Amniotic epithelial cell (primary cell): ENCODE measurements around the gene SPRTN.

Experiments used
- DNase-seq: peaks from one replicate; pipeline ENCODE4 v3.0.0-alpha.2; 2010; ENCODE audit warnings: low read depth

The SPRTN gene

DNA sequence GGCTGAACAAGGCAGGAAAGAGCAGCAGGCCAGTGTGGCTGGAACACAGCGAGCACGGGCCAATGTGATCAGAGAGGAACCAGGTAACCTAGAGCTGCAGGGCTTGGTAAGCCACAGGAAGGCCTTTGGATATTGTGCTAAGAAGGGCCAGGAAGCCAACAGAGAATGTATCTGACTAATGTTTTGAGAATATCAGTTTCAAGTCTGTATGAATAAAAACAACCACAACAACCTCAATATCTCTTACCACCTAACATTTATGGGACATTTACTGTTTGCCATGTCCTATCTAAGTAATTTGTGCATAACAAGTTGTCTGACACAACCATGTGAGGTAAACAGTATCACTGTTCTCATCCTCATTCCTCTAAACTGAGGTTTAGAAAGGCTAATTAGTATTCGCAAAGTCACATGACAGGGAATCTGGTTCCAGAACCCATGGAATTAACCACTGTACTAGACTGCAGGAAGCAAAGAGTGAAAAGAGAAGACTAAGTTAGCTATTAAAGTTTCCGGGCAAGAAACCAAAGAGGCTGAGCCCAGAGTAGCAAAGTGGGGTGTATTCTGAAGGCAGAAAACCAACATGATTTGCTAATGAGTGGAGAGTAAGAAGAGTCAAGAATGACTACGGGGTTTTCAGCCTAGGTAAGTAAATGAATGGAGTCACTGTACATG lies 38.9 kb downstream of the SPRTN start:
- no peak for DNase-seq

DNA sequence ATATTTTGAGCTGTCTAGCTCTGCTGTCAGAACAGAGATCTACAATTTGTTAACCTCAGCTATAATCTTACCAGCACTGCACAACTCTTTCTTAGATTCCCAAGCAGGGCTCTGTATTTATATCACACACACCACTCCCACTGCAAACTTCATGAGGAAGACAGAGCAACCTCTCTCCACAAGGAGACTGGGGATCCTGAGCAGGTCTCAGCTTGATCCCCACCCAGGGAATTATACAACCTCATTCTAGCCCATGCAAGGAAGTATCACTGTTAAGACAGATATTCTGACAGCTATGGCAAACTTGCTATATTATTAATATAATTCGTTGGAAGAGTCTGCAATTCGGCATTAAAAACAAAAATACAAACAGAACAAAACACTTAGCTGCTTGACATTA lies 43.6 kb downstream of the SPRTN start:
- DNase-seq: no peak

DNA sequence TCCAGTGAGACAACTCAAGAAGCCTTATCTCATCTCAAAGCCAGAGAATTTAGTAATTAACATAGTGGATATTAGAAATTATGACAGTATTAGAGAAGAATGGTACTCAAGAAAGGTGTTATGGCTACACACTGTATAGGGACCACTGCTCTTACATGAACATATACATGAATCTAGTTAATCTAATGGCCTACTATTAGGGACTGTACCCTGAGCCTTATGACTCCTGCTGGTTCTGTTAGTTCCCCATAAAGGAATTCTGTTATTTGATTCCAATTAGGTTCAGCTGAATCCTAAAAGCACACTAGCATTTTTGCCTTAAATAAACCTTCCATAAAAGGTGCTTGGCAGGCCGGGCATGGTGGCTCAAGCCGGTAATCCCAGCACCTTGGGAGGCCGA lies 44.3 kb downstream of the SPRTN start:
- no peak for DNase-seq

DNA sequence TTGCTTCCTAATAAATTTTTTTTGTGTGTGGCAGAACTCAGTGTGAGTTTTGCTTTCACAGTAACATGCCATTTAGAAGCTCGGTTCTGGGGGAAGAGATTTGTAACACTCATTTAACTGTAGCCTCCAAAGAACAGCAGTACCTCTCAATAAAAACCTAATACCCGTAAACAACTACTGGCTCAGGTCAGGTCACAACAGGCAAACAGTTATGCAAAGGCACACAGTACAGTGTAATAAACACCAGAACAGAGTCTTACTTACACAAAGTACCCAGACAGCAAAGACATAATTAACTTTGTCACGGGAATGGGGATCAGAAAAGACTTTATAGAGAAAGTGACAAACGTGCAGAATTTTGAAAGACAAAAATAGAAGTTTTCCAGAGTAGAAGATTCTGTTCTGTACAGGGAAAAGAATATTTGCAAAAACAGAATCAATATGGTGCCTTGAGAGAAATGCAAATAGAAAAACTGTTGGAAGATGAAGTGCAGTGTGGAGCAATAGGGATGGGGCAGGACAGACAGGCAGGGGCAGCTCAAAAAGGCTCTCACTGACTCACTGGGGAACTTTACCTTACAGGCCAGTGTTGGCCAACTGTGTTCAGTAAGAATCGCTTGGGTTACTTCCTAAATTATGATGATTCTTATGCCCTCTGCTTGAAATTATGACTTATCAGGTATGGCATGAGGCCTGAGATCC lies 45.2 kb downstream of the SPRTN start:
- DNase-seq: no peak

DNA sequence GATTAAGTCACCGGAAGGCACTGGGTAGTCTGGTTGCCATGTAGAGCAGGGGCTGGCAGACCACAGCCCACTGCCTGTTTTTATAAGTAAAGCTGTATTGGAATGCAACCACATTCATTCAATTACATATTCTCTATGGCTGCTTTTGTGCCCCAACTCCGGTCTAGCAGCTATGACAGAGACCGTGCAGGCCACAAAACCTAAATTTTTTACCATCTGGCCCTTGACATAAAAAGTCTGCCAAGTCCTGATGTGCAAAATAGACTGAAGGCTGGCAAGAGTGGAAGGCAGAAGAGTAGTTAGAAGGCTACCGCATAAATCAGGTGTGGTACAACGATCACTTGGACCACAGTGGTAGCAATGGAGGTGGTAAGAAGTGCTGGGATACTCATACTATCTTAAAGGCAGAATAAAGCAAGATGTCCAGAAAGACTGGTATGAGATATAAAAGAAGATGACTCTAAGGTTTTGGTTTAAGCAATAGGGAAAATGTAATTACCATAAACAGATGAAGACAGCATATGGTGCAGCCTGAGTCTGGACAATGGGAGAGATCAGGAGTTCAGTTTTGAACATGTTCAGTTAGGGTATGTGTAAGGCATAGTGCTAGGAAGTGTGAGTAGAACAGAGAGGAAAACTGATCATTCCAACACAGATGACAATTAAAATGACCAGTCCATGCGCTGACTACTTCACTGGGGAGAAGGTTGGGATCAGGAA lies 46.8 kb downstream of the SPRTN start:
- no peak for DNase-seq

DNA sequence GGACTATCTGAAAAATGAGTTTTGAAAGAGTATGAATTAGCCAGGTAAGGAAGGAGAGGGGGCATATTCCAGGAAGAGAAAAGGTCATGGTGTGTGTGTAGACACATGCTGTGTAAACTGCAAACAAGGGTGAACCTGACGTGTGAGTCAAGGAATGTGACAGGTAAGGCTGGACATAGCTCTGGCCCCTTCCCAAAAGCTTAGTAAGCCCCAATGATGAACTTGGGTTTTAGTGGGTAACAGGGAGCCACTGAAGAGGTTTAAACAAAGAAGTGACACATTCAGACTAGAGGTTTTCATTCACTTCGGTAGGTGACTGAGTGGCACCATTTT lies 47.3 kb downstream of the SPRTN start:
- DNase-seq: no peak

DNA sequence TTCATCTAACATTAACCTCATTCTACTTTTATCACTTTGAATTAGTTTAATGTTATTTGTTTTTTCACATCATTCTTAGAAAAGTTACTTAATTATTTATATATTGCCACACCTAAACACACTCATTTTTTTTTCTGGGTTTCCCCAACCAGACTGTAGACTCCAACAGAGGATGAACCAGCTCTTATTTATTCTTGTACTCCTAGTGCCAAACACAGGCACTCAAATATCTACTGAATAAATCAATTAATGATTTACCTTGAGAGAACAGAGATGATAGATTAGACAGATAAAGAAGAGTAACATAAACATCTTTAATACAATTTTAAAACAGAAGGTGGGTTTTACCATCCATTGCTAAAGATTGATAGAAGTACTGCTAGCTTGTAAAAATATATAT lies 48.4 kb downstream of the SPRTN start:
- DNase-seq: no peak

DNA sequence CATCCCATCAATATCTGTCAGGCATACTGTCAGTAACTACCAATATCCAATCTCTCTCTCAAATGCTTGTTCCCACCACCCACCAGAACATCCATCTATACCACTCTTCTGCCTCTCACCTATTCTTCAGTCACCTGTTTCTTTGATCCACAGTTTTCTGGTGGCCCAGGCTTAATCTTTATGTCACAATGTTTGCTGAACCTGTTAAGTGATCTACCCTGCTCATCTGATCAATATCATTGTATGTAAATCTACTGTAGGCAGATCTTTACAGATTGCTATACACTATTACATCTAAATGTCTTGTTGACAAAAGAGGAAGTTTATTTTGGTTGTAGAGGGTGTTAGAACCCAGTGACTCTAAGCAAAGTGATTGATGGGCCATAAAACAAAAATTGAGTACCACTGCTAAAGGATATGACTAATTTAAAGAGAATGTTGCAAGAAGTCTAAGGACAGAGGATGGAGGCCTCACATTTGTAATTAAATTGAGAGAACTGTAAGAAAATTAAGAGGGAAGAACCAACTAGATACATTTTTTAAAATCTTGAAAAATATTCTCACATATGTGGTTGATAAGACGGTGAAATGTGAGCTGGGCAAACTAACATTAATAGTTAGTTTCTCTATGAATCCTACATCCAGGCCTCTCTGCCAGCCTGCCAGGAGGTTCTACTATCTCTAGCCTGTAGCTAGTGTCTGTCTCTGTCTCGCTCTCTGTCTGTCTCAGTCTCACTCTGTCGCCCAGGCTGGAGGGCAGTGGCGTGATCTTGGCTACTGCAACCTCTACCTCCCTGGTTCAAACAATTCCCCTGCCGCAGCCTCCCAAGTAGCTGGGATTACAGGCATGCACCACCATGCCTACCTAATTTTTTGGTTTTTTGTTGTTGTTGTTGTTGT lies 49.9 kb downstream of the SPRTN start:
- no peak for DNase-seq

DNA sequence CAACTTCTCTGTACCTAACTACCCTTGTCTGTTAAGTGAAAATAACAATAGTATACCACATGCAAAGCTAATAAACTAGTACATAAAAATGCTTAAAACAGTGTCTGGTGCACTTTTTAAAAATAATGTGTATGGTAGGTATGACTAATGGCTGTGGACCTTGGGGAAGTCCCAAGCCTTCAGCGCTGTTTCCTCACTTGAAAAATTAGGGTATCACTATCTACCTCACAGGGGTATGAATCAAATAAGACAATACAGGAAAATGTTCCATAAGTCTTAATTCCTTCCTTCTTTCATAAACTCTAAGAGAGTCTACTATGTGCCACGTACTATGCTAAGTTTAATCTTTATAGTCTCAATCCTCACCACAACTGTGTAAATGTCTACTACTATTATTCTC lies 52.0 kb downstream of the SPRTN start:
- peak; percentile 74 for DNase-seq

DNA sequence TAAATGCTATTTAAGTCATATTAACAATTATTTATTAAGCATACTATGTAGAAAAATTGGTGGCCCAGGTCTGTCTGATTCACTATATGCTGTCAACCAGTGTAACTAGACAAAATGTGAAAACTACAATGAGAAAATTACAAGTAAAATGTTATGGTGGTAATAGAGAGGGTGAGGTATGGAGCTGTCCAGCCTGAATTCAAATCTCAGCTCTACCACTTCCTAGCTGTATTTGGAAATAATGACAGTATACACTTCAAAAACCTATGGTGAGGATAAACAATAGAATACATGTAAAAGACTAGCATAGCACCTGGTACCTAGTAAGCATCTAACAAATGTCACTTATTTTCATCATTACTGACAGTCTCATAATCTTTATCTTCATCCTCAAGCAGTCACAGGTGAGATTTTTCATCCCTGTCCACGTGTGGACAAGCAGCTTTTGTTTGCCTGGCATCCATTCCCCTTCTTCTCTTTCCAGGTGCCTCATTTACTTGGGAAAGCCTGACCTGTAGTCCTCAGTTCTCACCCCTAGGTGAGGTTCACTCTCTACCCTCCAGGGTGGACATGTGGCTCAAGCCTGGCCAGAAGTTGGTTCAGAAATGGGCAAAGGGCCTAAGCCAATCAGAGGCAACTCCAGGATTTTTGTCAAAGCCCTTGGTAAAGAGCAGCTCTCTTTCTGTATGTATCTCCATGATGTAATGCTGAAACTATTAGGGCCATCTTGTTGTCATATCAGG lies 54.5 kb downstream of the SPRTN start:
- DNase-seq: no peak

DNA sequence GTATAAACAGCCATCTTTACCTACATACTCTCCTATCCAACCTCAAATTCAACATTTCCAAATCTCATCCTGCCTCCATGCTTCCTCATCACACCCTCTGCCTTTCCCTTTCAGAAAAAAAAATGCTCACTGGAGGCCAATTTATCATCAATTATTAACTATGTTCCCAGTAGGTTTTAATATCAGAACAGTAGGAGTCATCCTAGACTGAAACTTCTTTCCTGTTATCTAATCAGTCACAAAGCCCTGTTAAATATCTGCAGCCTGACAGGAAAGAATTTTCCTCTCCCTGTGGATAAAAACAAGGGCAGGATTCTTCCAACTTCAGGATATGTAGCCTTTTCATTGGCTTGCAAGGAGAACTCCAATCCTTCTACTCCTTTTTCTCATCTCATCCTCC lies 55.6 kb downstream of the SPRTN start:
- peak; percentile 80 for DNase-seq

DNA sequence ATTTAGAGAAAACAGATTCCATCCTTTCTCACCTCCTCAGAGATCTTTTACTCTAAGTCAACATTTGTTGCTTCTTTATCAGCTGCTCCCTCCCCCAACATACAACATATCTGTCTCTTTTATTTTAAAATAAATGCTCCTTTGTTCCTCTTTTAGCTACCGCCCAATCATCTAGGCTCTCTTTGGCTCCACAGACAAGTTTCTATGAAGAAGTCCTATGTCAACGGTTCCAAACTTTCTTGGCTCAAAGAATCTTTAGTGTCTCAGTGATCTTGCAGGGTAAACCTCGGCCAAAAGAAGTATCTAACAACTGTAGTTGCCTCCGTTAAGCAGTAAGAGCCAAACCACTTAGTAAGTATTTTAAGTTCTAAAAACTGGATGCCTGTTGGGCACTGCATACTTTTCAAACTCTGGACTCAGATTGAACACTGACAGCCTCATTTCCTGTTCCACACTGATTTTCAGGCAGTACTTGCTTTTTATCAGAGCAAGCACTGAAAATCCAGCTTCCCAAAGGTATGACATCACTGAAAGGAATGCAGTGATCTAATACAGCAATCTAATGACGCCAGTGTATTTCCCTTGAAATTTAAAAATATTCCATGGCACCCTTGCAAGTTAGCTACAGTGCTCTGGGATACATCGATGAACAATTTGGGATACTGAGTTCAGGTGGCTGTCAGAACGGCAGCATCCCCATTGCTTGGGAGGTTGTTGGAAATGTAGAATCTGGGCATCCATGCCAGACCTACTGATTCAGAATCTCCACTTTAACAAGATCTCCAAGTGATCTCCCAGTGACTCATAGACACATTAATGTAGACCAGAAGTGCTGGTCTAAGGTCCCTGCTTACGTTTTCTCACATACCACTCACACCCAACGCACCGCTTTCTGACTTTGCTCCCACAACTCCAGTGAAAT lies 57.2 kb downstream of the SPRTN start:
- DNase-seq: peak; percentile 96

DNA sequence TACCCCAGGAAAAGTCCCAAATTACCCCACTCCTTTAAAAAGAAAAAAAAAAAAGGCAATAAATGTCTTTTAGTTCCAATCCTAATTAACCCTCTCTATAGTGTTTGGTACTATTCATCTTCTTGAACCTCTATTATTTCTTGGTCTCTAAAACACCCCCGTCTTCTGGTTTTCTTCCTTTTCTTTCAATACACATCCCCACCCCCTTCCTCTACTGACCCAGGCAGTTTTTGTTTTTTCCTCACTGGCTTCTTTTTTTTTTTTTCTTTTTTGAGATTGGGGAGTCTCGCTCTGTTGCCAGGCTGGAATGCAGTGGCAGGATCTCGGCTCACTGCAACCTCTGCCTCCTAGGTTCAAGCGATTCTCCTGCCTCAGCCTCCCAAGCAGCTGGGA lies 57.9 kb downstream of the SPRTN start:
- no peak for DNase-seq

DNA sequence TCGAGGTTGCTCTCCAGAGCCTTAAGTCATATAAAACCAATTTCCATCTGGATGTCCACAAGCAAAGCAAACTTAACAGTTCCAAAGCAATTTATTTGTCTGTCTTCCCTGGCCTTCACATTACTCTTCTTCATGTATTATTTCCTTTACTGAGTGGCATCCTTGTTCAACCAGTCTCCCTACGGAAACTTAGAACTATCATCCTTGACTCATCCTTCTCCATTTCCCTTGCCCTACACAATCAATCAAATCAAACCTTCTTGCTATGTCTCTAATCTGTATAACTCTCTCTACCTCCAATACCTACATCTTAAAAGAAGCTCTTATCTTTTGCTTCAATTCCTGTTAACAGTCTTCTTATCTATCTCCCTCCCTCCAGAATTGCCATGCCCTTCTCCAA lies 58.5 kb downstream of the SPRTN start:
- DNase-seq: no peak

DNA sequence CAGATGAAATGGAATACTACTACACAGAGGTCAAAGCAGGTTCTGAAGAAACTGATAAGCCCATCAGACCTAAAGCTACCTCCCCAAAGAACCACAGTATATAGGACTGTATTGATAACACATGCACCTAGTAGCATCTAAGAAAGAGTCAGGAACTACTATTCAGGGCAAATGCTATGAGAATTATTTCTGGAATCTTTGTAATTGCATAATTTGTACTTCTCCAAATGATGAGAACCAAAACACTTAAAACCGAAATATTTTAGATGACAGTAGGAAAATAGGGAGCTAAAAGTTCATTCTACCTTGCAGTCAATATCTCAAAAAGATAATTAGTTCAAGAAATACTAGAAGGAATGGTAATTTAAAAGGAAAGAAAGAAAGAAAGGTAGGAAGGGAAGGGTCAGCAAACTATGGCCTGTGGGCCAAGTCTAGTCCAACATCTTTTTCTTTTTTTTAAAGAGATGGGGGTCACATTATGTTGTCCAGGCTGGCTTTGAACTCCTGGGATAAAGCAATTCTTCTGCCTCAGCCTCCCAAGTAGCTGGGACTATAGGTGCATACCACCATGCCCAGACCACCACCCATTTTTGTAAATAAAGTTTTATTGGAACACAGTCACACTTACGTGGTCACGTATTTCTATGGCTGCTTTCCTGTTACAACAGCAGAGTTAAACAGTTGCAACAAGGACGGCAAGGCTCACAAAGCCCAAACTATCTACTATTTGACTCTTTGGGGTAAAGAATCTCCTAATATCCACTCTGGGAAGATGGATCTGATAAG lies 60.0 kb downstream of the SPRTN start:
- DNase-seq: no peak

DNA sequence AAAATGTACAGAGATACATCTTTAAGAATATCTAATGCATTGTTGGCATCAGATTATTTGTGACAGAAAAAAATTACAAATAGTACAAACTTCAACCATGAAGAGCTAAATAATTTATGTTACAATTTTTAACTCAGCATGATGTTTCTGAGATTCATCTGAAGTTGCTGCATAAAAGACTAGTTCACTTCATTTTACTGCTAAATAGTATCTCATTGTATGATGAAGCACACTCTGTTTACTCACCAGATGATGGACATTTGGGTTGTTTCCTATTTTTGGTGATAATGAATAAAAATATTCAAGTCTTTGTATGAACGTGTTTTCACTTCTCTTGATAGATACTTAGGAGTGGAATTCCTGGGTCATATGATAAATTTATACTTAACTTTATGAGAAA lies 63.4 kb downstream of the SPRTN start:
- DNase-seq: no peak

DNA sequence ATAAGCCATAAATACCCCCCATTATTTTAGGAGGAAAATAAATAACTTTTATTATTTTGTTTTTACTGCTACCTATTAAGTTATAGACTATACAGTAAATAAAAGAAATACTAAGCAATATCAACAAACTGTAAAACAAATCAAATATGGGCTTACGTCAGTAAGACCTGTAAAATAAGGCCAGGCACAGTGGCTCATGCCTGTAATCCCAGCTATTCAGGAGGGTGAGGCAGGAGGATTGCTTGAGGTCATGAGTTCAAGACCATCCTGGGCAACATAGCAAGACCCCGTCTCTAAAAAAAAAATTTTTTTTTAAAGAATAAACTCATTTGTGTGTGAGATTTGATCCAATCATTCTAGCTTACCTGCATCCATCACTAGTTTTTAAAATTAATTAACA lies 66.2 kb downstream of the SPRTN start:
- no peak for DNase-seq
